Retinal pigment epithelial cell (primary cell): ENCODE results near the gene EBF3.

ENCODE experiments used
- DNase-seq: peaks from one replicate; pipeline ENCODE4 v3.0.0-alpha.2; 2010; ENCODE audit warnings: low read depth
- H3K4me3 ChIP-seq: 2 replicates; pipeline ENCODE4 v1.5.1; 2011; ENCODE audit warnings: mild to moderate bottlenecking, low read length, control low read depth, moderate library complexity
- TF ChIP-seq, protein P1 (sequence below): conservative IDR thresholded peaks from 2 replicates; pipeline ENCODE4 v1.5.1; 2011; ENCODE audit warnings: low read depth, low read length, control low read depth, inconsistent platforms

EBF3 gene

DNA sequence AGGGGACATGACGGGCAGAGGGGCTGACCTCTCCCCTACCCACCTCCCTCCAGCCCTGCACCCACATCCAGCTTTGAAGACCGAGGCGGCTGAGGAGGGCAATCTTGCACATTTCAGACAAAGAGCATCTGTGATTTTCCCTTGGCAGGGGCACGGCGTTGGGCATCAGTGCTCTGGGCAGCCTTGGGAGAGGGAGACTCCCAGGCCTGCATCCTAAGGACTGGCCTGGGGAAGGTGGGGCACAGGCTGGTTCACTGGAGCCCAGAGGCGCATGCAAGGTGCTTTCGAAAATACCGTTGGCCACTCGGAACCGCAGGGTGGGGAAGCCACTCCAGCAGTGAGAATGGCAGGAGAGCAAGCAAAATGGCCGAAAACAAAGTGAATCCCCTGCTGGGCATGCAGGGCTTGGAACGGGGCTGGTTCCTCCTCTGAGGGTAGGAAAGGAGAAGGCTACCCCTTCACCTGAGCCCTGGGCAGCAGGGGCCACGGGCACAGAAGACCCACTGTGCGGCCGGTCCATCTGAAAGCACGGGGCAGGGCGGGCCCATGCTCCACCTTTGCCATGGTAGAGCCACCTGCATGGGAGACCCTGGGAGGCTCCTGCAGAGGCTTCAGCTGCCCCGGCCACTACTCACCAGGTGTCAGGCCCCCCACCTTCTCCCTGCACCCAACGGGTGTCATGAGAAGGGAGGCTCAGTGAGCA is 49.8 kb downstream of the EBF3 start:
- TF ChIP-seq, protein P1, sequence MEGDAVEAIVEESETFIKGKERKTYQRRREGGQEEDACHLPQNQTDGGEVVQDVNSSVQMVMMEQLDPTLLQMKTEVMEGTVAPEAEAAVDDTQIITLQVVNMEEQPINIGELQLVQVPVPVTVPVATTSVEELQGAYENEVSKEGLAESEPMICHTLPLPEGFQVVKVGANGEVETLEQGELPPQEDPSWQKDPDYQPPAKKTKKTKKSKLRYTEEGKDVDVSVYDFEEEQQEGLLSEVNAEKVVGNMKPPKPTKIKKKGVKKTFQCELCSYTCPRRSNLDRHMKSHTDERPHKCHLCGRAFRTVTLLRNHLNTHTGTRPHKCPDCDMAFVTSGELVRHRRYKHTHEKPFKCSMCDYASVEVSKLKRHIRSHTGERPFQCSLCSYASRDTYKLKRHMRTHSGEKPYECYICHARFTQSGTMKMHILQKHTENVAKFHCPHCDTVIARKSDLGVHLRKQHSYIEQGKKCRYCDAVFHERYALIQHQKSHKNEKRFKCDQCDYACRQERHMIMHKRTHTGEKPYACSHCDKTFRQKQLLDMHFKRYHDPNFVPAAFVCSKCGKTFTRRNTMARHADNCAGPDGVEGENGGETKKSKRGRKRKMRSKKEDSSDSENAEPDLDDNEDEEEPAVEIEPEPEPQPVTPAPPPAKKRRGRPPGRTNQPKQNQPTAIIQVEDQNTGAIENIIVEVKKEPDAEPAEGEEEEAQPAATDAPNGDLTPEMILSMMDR: no peak
- no peak for DNase-seq
- no peak overlapping the region for H3K4me3 ChIP-seq

DNA sequence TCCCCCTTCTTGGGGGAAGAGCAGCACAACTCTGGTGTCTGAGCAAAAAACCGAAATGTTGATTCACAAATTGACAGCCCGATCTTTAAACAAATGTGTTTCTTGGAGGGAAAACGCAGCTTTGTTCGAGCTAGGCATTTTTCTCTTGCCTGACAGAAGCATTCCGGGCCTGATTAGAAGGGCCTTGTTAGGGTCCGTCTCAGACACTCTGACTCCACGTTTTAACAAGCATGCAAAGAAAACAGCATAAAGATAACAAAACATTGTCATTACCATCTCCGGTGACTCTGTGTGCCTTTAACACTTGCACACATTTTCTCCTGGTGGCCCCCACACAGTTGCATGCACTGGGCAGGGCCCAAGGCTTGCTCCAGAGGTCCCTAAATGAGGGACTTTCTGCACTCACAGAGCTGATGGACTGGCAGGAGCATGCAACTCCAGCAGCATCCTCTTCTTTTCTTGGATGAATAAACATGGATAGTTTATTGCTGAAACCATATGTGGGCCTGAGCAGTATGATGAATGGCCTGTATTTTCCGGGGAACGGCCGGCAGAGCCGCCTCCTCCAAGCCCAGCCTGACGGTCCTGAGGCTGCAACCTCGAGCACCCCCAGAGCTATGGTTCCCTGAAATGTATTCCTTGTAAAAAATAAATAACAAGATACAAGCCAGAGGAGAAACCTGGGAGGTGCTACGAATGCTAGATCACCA is 50.9 kb downstream of the EBF3 start:
- TF ChIP-seq, protein P1: no peak
- H3K4me3 ChIP-seq: no peak overlapping the region
- DNase-seq: no peak

DNA sequence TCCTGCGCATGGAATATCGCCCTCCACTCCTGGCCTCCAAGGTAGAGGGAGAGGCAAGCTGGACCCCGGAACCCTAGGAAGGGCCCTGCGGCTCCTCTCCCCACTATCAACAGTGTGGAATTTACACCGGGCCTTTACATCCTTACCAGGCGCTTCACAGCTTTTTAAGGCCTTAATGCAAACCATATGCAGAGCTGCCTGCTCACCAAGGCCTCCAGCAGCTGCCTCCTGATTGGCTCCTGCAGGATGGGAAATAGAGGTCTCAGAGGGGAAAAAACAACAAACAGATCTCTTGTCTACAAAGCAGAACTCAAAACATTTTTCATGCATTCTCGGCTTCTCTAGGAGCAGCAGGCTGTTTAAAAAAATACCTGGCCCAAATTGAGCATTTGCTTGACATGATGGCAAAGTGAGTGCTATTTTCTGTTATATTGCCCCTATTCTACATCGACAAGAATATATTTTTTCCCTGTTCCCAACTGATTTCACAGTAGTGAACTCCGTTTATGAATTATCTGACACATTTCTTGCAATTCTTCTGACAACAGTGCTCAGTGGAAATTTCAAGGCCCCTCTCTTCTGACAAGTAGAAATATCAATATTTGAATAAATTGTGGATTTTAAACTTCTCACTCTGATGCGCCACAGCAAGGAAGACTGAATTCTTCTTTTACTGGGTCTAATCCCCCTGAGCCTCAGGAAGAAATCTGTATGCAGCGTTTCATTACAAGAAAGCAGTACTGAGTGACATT is 51.7 kb downstream of the EBF3 start:
- H3K4me3 ChIP-seq: no peak overlapping the region
- TF ChIP-seq, protein P1: no peak

DNA sequence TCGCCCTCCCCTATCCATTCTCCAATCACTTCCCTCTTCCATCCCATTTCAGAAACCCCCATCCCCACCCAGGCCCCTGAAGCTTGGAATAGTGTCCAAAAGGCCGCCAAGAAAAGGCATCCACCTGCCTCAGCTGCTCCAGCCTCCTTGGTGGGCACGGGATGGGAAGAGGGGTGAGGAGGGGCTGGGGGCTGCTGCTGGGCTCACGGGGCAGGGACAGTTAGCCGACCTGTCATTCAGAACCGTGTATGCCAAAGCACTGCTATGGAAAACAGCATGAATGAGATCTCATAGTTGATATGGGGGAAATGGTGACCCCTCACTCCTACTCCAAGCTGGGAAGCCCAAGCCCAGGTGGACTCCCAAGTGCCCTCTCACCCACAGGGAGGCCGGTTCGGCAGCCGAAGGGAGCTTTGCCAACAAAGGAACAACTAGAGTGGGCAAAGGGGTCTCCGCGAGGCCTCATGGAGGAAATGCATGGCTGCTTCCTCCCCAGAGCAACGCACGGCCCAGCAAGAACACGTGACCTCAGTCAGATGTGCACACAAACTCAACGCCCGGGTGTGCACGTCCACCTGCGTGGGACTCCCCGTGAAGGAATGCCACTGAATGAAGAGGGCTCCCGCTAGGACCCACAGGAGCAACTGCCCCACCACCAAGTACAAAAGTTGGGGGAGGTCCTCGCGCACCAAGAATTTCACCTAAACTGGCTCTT is 52.5 kb downstream of the EBF3 start:
- TF ChIP-seq, protein P1: no peak
- H3K4me3 ChIP-seq: no peak overlapping the region
- no peak for DNase-seq

More for the DNA sequence above, 51.7 kb downstream of the EBF3 start:
- no peak for DNase-seq

DNA sequence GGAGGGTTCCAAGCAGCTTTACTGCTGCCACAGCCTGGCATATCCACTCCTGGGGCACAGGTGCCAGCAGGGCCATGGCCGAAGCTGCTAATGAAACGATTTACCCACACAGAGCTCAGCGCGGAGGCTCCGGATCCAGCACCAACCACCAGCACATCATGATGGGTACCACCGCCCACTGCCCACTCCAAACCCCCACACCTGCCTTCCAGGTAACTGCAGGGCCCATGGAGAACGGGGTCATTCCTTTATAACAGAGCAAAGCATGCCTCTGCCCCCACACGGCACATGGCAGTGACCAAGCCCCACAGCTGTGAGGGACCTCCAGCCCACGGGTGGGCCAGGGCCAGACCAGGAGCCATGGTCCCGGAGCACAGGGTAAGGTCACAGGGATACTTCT is 53.2 kb downstream of the EBF3 start:
- TF ChIP-seq, protein P1: no peak
- no peak overlapping the region for H3K4me3 ChIP-seq
- DNase-seq: no peak

DNA sequence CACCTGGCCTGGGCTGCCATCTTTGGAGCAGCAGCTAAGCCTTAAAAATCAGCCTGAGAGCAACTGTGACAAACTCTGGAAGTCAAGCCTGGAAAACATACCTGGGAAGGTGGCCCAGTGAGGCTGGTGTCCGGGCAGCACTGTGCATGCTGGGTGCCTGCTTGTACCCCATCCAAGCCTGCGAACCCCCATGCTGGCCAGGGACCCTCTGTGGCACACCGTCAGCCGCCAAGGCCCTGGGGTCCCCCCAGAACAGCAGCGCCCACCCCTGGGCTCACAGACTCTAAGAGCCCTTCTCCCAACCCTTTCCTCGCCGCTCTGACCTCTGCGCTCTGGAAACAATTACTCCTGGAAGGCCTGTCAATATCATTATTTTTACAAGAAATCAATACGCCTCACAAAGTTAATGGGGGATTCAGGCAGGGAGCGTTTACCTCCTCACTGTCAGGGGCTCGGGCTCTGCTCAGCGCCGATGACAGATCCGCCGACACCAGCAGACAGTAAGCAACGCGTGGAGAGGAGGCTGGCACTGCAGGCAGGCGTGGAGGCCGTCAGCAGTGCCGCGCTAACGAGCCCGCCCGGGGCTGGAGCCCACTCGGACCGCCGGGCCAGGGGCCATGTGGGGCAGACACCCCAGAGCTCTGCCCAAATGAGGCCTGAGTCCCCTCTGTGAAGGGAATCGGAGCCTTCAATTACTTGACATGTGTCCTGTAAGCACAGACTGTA is 54.4 kb downstream of the EBF3 start:
- TF ChIP-seq, protein P1: no peak
- no peak for DNase-seq

More for the DNA sequence above, 54.4 kb downstream of the EBF3 start:
- no peak overlapping the region for H3K4me3 ChIP-seq
